Measurements from ENCODE around the gene C6orf132. TPM values are rescaled to one million over a fixed set of nuclear protein-coding genes. Genes with fewer than 3 reads are reported as not detected.

Gene C6orf132
- total RNA-seq, 1 donor from 2014 or later, result 4.0 TPM

GRCh38 chr6:42148058-42148457, 5.6 kb upstream of the C6orf132 start:
- no peak overlapping the region for H3K4me3 Mint-ChIP-seq (ENCODE audit: unreplicated experiment)
- no peak for DNase-seq (ENCODE audit: extremely low spot score, unreplicated experiment)
- no peak for TF ChIP-seq CTCF (IDR thresholded peaks at IDR 0.05)
- H3K27ac Mint-ChIP-seq (ENCODE audit: unreplicated experiment), result no peak overlapping the region
- H3K4me1 Mint-ChIP-seq (ENCODE audit: unreplicated experiment), result peaks cover 4% of the 10 kb centered on the region
- H3K27me3 Mint-ChIP-seq (ENCODE audit: unreplicated experiment), result peaks cover 3% of the 10 kb centered on the region
- H3K9me3 Mint-ChIP-seq (ENCODE audit: unreplicated experiment), result no peaks in the 10 kb centered on the region
- no peaks in the 10 kb centered on the region for H3K36me3 Mint-ChIP-seq (ENCODE audit: unreplicated experiment)

GRCh38 chr6:42147138-42147562, 4.7 kb upstream of the C6orf132 start:
- Mint-ChIP-seq H3K4me3 (ENCODE audit: unreplicated experiment) (no peak overlapping the region), H3K9me3 (ENCODE audit: unreplicated experiment) (no peaks in the 10 kb centered on the region), H3K36me3 (ENCODE audit: unreplicated experiment) (no peaks in the 10 kb centered on the region), H3K4me1 (ENCODE audit: unreplicated experiment) (peaks cover 9% of the 10 kb centered on the region), H3K27me3 (ENCODE audit: unreplicated experiment) (peaks cover 2% of the 10 kb centered on the region), H3K27ac (ENCODE audit: unreplicated experiment) (no peak overlapping the region)
- no peak for DNase-seq (ENCODE audit: extremely low spot score, unreplicated experiment)
- TF ChIP-seq CTCF (IDR thresholded peaks at IDR 0.05), result no peak

- no peak for TF ChIP-seq CTCF (IDR thresholded peaks at IDR 0.05)
- H3K9me3 Mint-ChIP-seq (ENCODE audit: unreplicated experiment), result no peaks in the 10 kb centered on the region
- no peaks in the 10 kb centered on the region for H3K36me3 Mint-ChIP-seq (ENCODE audit: unreplicated experiment)
- peak overlapping the region; percentile 80 for H3K4me3 Mint-ChIP-seq (ENCODE audit: unreplicated experiment)
- H3K4me1 Mint-ChIP-seq (ENCODE audit: unreplicated experiment), result peaks cover 47% of the 10 kb centered on the region
- no peak for DNase-seq (ENCODE audit: extremely low spot score, unreplicated experiment)
- peak overlapping the region; percentile 41 for H3K27ac Mint-ChIP-seq (ENCODE audit: unreplicated experiment)
- H3K27me3 Mint-ChIP-seq (ENCODE audit: unreplicated experiment), result no peaks in the 10 kb centered on the region
These were observed 760 bp downstream of the C6orf132 start for GRCh38 chr6:42141603-42142117.

- H3K27ac Mint-ChIP-seq (ENCODE audit: unreplicated experiment), result peak overlapping the region; percentile 41
- H3K4me3 Mint-ChIP-seq (ENCODE audit: unreplicated experiment), result peak overlapping the region; percentile 80
- no peaks in the 10 kb centered on the region for H3K27me3 Mint-ChIP-seq (ENCODE audit: unreplicated experiment)
- no peaks in the 10 kb centered on the region for H3K36me3 Mint-ChIP-seq (ENCODE audit: unreplicated experiment)
- DNase-seq (ENCODE audit: extremely low spot score, unreplicated experiment), result no peak
- no peaks in the 10 kb centered on the region for H3K9me3 Mint-ChIP-seq (ENCODE audit: unreplicated experiment)
- no peak for TF ChIP-seq CTCF (IDR thresholded peaks at IDR 0.05)
- peaks cover 51% of the 10 kb centered on the region for H3K4me1 Mint-ChIP-seq (ENCODE audit: unreplicated experiment)
These were observed 1.4 kb downstream of the C6orf132 start for GRCh38 chr6:42140756-42141602.

GRCh38 chr6:42140032-42140431, 2.4 kb downstream of the C6orf132 start:
- Mint-ChIP-seq H3K4me1 (ENCODE audit: unreplicated experiment) (peaks cover 51% of the 10 kb centered on the region), H3K9me3 (ENCODE audit: unreplicated experiment) (no peaks in the 10 kb centered on the region), H3K27ac (ENCODE audit: unreplicated experiment) (peak overlapping the region; percentile 84), H3K4me3 (ENCODE audit: unreplicated experiment) (no peak overlapping the region), H3K36me3 (ENCODE audit: unreplicated experiment) (no peaks in the 10 kb centered on the region), H3K27me3 (ENCODE audit: unreplicated experiment) (no peaks in the 10 kb centered on the region)
- TF ChIP-seq CTCF (IDR thresholded peaks at IDR 0.05), result no peak
- no peak for DNase-seq (ENCODE audit: extremely low spot score, unreplicated experiment)

All from osteocyte (in vitro differentiated cells).